GM12801 (cell line): ENCODE measurements around the gene ATG9B.

Experiments
- TF ChIP-seq, protein P1 (sequence below): IDR thresholded peaks from one replicate; pipeline ENCODE4 v1.5.1; 2011; ENCODE audit warnings: control low read depth; ENCODE audit not compliant: insufficient read length; ENCODE audit errors: extremely low read depth

Gene ATG9B

DNA sequence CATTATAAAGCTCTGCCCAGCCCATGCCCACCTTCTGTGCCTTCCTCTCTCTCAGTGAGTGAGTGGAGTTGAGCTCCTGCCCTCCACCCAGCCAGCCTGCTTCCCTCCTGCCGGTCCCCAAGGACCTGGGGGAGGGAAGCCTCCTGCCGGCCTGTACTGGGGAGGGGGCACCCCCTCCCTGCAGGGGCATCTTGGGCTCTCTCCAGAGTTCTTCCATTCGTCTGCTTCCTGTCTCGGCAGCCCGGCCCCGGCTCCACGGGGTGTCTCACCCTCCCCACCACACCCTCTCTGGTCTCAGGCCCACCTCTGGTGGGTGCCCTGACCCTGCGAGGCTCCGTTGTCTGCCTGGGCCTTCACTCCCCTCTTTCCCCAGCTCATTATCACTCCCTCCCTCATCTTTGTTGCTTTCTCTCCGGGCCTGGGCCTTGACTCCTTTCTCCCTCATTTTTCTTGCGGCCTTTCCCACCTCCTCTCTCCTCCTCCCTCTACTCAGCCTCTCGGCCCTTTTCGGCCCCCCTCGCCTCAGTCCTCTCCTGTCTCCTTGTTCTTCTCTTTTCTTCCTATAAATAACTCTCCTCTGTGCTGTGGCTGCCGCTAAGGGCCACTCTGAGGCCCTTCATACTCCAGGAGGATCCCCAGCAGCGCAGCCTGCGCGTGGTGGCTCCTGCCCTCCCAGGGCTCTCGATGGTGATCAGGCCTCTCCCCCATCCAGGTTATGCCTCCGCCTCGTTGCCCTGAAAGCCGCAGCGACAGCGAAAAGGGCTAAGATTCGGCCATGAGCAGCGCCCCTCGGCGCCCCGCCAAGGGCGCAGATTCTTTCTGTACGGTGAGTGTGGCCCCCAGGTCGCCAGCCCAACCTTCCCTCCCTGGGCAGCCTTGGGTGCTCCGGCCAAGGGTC lies 37.2 kb upstream of the ATG9B start:
- TF ChIP-seq, protein P1, sequence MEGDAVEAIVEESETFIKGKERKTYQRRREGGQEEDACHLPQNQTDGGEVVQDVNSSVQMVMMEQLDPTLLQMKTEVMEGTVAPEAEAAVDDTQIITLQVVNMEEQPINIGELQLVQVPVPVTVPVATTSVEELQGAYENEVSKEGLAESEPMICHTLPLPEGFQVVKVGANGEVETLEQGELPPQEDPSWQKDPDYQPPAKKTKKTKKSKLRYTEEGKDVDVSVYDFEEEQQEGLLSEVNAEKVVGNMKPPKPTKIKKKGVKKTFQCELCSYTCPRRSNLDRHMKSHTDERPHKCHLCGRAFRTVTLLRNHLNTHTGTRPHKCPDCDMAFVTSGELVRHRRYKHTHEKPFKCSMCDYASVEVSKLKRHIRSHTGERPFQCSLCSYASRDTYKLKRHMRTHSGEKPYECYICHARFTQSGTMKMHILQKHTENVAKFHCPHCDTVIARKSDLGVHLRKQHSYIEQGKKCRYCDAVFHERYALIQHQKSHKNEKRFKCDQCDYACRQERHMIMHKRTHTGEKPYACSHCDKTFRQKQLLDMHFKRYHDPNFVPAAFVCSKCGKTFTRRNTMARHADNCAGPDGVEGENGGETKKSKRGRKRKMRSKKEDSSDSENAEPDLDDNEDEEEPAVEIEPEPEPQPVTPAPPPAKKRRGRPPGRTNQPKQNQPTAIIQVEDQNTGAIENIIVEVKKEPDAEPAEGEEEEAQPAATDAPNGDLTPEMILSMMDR: no peak

DNA sequence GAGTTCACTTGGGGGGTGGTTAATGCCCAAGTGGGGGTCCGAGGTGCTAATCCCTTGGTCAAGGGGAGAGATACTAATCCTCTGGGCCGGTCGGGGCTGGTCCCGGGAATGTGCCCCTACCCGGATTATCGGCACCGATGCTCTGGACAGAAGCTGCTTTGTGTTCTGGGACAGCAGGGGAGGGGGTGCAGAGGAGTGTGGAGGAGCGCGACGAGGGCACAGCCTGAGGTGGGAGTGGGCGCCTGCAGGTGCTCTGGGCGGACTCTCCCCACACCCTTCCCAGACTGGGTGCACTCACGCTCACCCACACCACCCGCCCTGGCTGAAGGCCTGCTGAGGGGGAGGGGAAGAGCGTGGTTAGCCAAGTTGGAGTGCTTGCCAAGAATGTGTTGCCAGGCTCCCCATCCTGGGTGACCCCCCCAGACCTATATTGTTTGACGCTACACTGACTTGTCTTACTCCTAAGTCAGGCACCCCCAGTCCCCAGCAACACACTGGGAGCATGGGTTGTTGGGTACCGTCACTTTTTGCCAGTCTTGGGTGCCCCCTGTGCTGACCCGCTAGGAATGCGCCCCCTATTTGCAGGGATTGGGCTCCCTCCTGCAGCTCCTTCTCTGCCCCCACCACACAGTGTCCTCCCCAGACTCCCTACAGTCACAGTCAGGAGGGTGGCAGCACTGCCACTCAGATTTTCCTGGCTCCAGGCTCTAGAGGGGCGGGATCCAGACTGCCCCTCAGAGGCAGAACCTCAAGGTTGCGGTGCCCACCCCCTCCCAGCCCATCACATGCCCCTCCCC lies 36.3 kb upstream of the ATG9B start:
- TF ChIP-seq, protein P1: no peak

DNA sequence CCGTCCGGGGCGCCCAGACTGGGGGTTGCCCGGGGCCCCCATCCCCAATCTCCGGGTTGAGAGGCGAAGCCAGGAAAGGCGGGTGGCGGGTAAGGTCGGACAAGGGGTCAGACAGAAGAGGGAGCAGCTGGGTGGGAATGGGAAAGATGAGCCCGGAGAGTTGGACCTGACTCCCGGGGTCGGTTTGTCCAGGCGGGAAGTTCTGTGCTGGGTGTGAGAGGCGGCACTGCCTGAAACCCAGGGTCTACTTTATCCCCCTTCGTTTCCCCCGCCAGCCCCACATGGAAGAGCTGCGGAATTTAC lies 35.8 kb upstream of the ATG9B start:
- TF ChIP-seq, protein P1: no peak

DNA sequence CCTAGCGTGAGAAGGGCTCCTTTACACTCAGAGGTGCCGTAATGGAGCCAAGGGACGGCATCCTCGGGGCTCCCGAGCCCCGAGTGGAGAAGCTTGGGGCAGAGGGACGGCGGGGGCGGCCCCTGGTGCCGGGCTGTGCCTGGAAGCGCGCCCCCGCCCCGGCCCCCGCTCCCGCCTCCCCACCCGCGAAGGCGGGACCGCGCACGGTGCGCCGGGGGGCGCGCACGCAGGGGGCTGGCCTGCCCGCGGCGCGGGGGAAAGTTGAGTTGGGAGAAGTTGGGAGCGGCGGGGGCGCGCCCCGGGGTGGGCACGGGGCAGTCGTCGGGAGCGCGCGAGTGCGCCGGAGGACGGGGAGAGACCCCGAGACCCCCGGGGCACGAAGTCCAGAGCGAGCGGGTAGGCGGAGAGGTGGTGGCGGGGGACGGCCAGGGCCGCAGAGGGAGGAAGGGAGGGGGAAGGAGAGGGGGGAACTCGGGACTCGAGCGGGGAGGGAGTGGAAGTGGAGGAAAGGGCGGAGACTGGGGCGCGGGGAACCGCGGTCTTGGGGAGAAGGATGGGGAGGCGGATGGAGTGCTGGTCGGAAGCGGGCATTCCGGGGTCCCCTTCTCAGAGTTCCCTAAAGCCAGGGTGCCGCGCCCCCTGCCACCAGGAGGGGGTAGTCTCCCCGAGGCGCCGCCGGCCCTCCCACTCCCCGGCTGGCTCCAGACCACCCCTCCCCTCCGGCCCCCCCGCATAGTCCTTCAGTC lies 35.2 kb upstream of the ATG9B start, which contains the start of gene SLC4A2:
Gene SLC4A2 (plus strand): TSS at position 223 of the 746 bp plus-strand sequence. CDS start 2,399 bp downstream, outside the sequence.
- TF ChIP-seq, protein P1: no peak

DNA sequence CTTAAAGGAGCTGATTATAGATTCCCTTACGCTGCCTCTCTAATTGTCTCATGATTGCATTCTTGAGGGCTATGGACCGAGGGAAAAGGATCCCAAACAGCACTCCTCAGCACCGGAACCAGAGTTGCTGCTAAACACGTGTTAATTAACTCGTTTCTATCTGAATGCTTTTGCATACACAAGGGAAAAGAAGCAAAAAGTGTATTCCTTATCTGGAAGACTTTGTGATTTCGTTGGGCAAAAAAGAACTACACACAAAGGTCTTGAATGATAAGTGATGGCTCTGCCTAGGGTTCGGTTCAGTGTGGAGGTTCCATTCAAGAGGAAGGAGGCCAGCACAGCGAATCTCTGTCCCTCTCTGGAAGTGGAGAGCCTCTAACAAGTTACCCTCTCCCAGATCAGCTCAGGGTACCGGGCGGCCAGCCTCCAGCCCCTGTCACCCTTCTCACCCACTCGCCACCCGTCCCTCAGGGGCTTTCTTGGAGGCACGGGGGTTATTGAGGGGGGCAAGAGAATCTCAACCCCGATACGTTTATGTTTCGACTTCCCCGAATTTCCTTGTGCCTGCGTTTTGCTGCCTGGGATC lies 34.6 kb upstream of the ATG9B start:
- TF ChIP-seq, protein P1: no peak

DNA sequence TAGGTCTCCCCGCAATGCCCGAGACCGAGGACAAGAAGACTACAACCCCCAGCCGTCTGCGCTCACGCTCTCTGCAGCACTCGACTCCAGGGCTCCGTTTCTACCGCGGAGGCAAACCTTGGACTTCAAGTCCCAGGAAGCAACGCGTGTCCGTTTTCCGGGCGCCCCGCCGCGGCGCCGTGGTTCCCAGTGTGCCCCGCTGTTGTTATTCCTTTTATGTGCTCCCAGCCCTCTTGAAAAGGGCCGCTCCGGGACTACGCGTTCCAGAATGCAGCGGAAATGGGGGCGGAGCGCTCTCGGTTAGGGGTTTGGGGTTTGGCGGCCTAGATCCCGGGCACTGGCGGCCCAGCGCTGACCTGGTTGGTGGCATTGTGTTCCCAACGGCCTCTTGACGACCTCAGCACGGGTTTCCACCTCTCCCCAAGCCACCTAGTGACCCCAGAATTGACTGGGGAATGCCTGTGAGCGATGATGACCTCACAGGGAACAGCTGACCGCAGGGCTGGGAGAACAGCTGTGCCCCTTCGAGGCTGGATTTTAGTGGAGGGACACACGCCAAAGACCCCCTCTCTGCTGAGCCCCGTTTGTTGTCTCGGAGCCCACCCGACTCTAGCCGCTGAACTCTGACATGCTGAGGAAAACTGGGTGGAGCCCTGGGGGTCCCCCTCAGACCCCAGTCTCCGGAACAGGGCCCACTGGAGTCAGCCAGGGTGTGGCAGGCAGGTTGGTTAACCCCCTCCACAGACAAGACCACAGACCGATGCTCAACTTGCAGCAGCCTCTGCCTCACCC lies 33.9 kb upstream of the ATG9B start:
- TF ChIP-seq, protein P1: no peak
